CD4-positive, alpha-beta T cell treated with Interleukin-2 at 100 ng/mL for 4 hours (primary cell): ENCODE results near the gene GNG2.

Experiments
- DNase-seq: peaks from one replicate; pipeline ENCODE4 v3.0.0-alpha.2; 2020; ENCODE audit warnings: low spot score

The GNG2 gene

DNA sequence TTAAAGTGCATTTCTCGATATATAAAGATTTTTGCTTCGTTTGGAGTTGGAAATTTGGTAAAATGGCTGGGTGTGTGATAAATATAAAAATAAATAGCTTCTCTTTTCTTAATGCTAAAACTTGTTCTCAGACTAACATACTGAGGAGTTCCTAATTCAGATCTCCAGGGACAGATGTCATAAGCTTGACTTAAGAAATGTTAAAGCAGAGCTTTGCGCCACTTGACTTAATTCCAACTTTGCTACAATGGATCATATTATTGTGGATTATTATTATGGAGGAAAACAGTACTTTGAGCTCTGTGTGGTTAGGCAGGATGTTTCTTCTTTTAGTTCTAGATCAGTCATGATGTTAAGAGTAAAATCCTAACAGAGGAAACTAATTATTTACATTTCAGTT, 33.8 kb downstream of the GNG2 start:
- no peak for DNase-seq

DNA sequence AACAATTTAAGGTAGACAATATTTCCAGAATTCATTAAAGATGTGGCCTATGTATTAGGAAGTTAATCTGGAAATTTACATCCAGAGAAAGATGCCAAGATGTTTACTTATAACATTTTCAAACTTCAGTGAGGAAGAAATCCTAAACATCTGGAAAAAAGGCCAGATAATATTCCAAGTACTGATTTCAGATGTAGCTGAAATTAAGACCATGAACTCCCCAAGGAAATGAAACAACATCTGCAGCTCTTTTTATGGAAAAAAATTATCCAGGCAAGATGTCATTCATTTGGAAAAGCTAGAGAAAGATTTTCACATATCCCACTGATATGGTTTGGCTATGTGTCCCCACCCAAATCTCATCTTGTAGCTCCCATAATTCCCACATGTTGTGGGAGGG, 35.0 kb downstream of the GNG2 start:
- DNase-seq = no peak

DNA sequence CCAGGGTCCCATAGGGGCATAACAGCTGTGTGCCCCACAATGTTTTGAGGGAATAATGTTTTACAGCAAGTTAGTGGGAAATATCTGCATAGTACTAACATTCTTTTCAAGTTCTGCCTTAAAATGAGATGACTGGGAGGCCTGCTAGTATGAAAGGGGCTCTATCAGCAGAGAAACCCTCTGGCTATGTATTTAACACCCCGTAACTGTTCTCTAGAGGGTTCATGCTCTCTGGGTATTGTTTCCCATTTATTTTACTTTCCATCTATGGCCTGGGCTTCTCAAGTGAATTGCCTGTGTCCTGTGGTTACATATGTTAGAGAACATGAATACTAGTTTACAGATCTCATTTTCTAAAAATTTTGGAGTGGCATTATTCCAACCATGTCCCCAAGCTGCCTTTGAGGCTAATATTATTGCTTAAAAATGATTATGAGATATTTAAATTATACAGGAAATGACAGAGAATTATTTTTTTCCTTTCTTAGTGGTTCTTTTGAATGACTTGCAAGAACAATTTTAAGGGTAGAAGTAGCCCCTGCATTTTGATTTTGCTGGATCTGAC, 37.5 kb downstream of the GNG2 start:
- DNase-seq = no peak

DNA sequence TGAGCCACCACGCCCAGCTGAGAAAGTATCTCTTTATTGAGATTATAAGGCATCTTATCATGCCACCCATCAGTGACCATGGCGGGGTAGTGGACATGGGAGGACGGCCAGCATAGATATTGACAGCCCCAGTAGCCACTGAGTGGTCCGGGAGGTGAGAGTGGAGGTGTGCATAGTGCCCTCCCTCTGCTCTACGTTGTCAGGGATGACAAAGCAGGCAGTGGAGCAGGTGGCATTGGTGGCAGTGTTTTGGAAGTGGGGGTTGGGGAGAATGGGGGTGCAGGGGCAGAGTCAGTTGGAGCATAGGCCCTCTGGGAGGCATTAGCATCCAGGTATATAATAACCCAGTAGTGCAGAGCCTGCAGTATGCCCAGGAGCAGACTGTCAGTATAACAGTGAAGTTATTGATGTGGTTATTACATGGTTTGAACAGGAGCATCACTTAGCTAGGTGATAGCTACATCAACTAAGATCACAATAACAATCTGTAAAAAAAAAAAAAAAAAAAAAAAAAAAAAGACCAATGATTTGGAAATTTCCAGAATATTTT, 41.1 kb downstream of the GNG2 start:
- peak; percentile 42 for DNase-seq

DNA sequence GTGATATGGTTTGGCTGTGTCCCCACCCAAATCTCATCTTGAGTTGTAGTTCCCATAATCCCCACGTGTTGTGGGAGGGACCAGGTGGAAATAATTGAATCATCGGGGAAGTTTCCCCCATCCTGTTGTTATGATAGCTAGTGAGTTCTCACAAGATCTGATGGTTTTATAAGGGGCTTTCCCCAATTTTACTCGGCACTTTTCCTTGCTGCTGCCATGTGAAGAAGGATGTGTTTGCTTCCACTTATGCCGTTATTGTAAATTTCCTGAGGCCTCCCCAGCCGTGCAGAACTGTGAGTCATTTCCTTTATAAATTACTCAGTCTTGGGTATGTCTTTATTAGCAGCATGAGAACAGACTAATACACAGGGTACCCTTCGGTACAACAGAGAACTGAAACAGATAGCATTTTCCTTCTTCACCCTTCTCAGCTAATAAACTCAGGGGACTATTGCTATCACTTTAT, 45.3 kb downstream of the GNG2 start:
- peak; percentile 86 for DNase-seq

DNA sequence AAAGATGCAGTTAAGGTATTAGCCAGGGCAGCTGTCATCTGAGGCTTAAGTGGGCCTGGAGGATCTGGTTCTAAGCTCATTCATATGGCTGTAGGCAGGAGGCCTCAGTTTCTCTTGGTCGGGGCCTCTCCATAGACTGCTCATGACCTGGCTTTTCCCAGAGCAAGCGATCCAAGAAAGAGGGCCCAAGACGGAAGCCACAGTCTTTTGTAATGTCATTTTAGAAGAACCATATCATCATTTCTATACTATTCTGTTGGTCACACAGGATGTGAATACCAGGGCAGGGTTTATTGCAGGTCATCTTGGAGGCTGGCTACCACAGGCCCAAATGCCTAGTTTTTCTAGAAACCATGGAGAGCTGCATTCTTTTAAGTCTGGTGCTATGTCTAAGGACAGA, 47.7 kb downstream of the GNG2 start:
- DNase-seq = no peak

DNA sequence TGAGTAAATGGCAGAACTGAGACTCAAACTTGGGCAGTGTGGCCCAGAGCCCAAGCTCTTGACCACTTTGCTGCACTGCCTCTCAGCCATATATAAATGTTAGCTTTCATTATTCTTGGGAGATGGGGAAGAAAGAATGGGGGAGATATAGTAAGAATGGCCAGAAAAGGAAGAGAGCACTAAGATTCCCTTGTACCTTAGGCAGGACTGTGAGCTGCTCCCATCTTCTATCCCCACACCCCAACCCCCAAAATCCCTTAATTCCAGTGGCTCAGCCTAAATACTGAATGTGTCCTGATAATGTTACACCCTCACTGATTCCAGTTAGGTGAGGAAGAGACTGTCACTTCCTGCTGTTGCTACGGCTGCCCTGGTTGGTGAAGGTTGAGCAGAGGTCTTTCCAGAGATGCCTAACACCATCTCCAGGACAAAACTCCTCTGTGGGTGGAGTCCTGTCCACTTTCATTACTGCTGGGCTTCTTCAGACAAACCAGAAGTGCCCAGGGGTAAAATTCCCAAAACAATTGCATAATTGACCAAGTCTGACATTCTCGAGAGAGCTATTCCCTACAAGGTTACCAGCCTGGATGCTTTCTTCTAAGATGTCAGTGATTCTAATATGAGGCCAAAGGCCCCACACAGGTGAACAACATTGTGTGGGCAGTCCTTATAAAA, 51.8 kb downstream of the GNG2 start:
- no peak for DNase-seq

DNA sequence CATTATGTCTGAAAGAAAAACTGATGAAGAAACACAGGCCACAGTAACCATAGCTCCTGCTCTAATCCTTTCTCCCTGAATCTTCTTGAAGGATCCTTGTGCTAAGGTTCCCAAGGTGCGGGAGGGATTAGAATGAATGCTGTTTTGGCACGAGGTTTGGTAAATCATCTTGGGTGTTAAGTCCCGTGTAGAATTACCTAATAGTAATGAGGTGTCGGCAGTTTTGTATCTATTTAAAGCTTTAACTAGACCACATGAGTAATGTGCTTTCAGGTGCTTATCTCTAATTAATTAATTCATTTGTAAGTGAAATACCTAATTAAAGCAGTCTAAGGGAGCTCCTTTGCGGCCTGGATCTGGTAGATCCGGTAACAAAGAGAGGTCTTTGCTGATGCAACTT, 53.9 kb downstream of the GNG2 start:
- no peak for DNase-seq

DNA sequence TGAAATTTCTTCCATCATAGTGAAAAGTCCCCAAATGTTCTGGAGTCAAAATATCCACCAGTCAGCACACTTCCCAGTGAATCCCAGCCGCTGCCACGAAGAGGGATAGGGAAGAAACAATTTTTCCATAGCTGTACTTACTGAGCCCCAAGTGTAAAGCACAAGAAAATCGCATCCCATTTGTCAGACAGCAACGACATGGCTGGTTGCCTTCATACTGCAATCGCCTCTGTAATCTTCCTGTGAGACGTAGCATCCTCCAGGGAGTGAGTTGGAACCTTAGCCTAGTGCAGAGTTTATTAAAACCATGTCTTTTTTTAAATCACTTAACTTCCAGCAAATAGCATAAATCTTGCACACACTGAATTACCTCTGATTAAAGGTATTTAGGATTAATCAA, 56.8 kb downstream of the GNG2 start:
- no peak for DNase-seq

DNA sequence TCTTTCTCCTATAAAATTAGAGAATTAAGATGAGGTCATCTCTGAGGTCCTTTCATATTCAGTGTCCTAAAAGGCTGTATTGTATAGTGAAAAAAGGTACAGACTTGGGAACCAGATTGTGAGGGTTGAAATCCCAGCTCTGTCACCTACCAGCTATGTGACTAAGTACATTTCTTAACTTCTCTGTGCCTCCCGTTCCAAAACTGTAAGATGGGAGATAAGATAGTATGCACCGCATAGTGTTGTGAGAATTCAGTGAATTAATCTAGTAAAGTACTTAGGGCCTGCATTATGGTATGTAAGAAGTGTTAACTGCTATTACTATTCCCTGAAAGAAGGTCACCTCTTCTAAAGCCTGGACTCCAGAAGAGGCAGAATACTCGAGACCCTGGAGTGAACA, 60.6 kb downstream of the GNG2 start:
- no peak for DNase-seq

DNA sequence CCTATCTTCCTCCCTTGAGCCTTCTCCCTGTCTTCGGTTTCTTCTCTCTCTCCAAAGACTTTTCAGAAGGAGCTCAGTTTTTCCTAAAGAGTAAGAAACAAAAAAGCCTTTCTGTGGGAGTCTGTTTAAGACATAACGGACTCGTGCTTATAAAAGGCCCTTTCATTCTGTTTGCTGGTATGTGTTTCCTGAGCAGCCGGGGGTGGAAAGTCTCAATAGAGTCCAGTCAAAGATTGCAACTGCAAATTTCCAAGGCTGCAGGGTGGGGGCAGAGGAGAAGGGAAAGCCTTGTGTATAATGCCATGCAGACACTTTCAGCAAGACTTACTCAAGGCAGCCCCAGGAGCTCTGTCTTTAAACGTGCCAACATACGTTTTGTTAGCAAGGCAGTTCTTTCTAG, 62.2 kb downstream of the GNG2 start:
- no peak for DNase-seq

DNA sequence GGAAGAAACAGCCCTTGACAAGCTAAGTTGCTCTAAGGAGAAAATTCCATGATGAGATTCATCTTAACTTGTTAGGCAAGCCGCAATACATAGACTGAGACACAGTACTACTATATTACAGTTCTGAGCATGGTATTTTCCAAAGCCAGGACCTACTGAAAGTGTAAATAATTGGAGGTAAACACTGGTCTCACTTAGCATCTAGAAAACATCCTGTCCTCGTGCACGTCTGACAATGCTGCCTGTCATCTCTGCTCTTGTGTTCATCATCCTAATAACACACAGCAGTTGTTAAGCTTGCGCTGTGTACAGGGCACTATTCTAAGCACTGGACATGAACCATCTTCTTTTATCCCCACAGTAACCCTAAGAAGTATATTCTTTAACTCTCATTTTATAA, 64.2 kb downstream of the GNG2 start:
- DNase-seq = no peak

DNA sequence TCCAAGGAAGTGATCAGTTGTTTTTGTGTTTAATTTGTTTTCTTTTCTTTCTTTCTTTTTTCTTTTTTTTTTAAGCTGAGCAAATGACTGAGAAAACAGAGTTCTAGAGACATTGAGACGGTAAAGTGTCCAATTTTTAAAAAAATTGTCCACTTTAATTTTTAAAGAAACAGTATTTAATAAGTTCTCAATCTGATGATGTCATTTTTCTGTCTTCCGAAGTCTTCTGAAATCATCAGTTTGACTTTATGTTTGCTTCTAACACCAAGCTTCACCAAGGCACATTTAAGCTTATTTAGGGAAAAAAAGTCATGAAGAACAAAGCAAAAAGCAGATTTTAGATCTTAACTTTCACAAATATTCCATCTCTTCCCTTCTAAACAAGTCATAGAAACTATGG, 65.6 kb downstream of the GNG2 start:
- DNase-seq = no peak

DNA sequence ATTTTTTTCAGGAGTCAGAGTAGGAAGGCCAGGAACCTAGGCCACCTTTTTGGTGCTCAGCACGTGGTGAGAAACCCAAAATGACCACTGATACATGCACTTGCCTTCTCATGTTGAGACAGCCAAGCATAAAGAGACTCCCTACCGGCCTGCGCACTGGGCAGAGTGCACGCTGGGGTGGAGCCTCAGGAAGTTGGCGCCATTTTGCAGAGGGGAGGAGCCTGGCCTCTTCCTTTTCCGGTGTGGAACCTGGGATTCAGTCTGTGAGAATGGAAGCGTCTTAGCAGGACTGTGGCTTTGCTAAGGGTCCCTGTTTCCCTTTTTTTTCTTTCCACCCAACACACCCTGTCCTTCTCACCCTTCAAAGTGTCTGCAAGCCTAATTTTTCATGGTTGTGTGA, 66.0 kb downstream of the GNG2 start:
- no peak for DNase-seq

DNA sequence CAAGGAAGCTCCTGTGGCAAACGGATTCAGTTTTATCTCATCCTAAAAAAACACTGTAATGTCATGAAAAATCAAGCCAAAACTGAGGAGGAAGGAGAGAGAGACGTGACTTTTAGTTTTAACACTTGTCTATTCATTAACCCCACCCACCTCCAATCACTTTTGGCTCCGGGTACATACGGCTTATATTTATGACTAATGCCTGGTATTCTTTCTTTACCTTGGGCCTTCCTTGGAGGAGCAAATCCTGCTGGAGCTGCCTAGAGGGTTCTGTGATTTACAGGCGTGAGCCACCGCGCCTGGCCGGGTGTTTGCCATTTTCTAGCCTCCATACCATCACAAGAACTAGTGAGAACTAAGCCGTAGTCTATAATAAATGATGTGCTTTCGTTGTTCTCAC, 68.2 kb downstream of the GNG2 start:
- DNase-seq = no peak

DNA sequence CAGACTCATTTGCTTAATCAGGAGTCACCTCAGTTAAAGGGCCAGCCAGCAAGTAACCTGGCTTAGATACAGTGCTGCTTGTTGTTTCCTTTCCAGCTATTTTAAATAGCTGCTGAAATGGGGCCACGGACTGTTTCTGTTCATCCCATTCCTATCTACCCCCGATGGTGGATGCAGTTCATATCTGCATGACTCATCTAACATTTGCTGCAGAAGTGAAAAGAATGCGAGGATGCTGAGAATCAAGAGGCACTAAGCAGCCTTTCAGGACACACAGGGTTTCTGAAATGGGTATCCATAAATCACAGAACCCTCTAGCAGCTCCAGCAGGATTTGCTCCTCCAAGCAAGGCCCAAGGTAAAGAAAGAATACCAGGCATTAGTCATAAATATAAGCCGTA, 68.8 kb downstream of the GNG2 start:
- no peak for DNase-seq

DNA sequence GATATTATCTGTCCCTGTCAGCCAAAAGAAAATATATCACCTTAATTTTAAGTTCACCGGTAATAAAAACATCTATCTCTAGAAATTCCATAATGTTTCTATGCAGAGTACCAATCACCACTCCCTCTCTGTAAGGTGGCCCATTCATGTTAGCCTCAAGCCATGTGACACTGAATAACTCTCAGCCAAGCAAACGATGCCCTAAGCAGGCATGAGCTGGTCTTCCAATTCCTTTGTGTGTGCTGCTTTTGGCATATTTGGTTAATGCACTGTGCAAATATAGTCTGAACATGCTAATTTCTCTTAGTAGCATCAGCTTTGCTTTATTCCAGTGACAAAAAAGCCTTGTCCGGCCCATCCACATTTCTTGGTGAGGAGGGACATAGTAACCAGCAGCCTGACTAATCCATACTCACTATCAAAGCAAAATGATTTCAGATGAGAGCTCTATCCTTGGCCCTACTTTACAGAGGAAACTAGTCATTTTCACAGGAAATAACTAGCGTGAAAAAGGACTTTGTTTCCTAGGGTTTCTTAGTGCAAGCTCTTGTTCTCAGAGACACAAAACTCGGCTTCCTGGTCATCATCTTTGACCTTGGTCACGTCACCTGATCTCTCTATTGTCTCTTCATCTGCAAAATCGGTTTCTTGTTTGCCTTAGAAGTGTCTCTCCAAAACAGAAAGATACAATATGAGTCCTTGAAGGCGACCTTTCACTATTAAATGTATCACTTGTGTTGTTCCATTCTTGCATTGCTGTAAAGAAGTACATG, 69.7 kb downstream of the GNG2 start:
- DNase-seq = no peak

DNA sequence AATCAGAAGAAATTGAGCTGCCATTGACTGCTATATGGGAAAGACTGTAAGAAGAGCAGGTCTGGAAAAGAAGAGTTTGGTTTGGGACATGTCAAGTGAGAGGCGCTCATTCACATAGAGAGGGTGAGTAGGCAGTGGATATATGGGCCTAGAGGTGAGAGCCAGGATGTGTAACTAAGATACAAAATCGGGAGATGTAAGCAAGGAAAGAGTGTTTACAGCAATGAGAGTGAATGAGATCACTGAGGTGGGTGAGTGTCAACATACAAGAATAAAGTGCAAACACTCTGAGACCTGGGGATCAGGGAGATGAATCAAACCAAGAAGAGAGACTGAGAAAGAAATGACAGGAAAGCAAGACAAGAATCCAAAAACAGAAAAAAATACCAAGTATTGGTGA, 70.9 kb downstream of the GNG2 start:
- DNase-seq = no peak

DNA sequence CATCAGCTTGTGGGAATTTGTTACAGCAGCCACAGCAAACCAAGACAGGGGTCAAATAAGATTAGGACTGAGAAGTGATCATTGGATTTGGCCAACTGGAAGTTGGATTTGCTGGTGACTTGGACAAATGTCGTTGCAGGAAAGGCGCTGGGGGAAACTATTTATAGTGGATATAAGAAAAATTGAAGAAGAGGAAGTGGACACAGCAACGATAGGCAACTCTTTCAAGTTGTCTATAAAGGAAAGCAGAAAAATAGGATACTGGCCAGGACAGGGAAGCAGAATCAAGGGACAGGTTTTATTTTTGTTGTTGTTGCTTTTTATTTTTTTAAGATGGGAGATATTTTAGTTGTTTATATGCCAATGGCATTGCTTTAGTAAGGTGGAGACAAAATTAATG, 72.8 kb downstream of the GNG2 start:
- no peak for DNase-seq

DNA sequence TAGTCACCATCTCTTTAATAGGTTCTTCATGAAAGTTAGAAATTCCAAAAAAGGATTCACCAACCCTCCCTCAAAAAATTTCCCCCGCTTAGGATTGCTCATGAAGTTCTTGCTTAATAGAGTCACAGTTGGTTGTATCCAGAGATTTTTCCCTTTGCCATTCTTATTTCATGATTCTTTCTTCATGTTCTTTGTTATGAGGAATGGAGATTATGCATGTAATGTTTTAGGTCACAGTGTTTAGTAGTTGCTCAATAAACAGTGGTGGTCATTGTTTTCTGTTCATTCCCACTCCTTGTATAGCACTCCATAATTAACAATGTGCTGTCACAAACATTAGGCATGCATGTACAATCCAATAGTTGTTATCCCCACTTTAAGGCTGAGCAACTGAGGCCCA, 77.7 kb downstream of the GNG2 start:
- DNase-seq = no peak

DNA sequence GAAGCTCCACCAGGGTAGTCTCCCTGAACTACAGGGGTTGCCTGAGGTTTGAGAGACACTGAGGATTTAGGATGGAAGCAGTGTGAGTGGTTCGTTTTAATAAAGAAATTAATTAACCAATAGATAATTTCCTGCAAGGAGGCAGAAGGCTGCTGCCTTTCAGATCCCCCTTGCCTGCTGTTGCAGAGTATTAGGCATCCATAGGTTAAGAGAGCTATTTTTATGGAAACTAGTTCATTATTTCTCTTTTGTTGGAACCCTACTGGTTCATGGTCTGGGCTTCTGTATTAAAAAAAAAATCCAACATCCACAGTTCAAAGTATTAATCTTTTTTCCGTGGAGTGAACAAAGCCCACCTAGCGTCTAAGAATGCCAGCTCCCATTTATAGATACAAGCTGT, 78.4 kb downstream of the GNG2 start:
- DNase-seq = no peak

DNA sequence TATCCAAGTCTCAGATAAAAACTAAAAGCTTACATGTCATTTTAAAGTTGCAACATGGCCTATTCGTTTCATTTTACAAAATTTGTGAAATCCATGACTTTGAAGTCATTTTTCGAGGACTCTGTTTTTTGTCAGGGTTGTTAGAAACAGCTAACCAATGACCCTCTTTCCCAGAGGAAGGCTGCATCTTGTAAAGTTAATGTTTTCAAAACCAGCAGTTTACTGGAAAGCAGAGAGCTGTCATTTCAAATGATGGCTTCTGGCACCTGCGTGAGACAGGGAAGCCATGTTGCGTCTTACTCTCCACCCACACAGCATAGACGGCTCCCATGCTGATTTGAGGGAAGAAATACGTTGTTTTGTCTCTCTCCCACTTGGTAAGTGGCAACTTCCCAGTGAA, 78.8 kb downstream of the GNG2 start:
- DNase-seq = no peak

DNA sequence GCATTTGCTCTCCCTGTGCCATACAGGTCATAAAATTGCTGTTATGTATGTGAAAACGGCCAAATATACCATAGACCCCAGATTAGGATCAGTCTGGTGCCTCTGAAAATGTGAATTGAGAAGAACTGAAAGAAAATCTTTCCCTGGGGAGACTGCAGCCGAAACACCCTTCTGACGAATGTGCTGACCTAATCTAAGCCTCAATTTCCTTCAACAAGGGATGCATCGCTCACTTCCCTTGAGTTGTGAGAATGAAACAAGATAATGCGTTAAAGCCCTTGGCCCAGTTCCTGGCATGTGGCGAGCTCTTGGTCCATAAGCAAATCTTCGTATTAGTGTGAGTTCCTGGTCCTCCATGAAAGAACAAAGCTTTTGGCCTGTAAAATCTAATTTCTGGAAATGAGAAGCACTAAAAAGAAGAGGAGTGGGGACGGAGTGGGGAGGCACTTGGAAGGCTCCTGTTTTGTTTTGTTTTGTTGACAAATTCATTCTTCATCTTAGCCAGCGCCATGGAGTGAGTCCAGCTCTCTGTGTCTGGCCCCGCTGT, 79.4 kb downstream of the GNG2 start:
- no peak for DNase-seq
